ENCODE data around the gene CREB5.

The CREB5 gene

GRCh38 chr7:28836716-28837115 is 424.4 kb downstream of the CREB5 start:
- peak; percentile 63 to 71 for DNase-seq

- DNase-seq = no peak
These were observed 424.9 kb downstream of the CREB5 start for GRCh38 chr7:28837216-28837615.

- DNase-seq = no peak
These were observed 428.3 kb downstream of the CREB5 start for GRCh38 chr7:28840592-28840995.

- no peak for DNase-seq
These were observed 429.4 kb downstream of the CREB5 start for GRCh38 chr7:28841766-28842165.

- DNase-seq = no peak
These were observed 430.5 kb downstream of the CREB5 start for GRCh38 chr7:28842769-28843295.

GRCh38 chr7:28845106-28845505 is 432.8 kb downstream of the CREB5 start:
- DNase-seq = no peak

- DNase-seq = no peak
These were observed 434.9 kb downstream of the CREB5 start for GRCh38 chr7:28847176-28847575.

- no peak for DNase-seq
These were observed 435.4 kb downstream of the CREB5 start for GRCh38 chr7:28847681-28848080.

GRCh38 chr7:28848906-28849305 is 436.6 kb downstream of the CREB5 start:
- DNase-seq = no peak

- DNase-seq = no peak
These were observed 438.4 kb downstream of the CREB5 start for GRCh38 chr7:28850699-28851098.

GRCh38 chr7:28853150-28853549 is 440.8 kb downstream of the CREB5 start:
- peak in 1 of 2 donors; percentile 29 for DNase-seq

GRCh38 chr7:28853834-28854749 is 441.8 kb downstream of the CREB5 start:
- DNase-seq = peak; percentile 50 to 86

- no peak for DNase-seq
These were observed 442.4 kb downstream of the CREB5 start for GRCh38 chr7:28854750-28855074.

- no peak for DNase-seq
These were observed 443.4 kb downstream of the CREB5 start for GRCh38 chr7:28855538-28856217.

GRCh38 chr7:28856656-28857055 is 444.3 kb downstream of the CREB5 start:
- no peak for DNase-seq

- no peak for DNase-seq
These were observed 445.9 kb downstream of the CREB5 start for GRCh38 chr7:28858206-28858605.

GRCh38 chr7:28858895-28859294 is 446.6 kb downstream of the CREB5 start:
- no peak for DNase-seq

- DNase-seq = no peak
These were observed 449.5 kb downstream of the CREB5 start for GRCh38 chr7:28861825-28862224.

GRCh38 chr7:28862595-28863272 is 450.4 kb downstream of the CREB5 start:
- no peak for DNase-seq

- DNase-seq = no peak
These were observed 453.4 kb downstream of the CREB5 start for GRCh38 chr7:28865601-28866144.

GRCh38 chr7:28868712-28869111 is 456.4 kb downstream of the CREB5 start:
- DNase-seq = no peak

- DNase-seq = no peak
These were observed 458.8 kb downstream of the CREB5 start for GRCh38 chr7:28871077-28871476.

GRCh38 chr7:28871631-28872030 is 459.3 kb downstream of the CREB5 start:
- DNase-seq = no peak
